Measurements from ENCODE around the gene SORT1. TPM values are rescaled to one million over a fixed set of nuclear protein-coding genes. Genes with fewer than 3 reads are reported as not detected.

SORT1 gene
- polyA plus RNA-seq, 3 donors: 21.3 to 41.1 (median 35.3) TPM

- WGBS (ENCODE audit: insufficient coverage): 100% methylated on average over 1 of the region's 8 CpGs
- no peak overlapping the region for H2AFZ ChIP-seq (ENCODE audit: insufficient read depth, low read depth, low read length, poor library complexity, severe bottlenecking)
- intact Hi-C loops (cut with micrococcal nuclease): loop anchor here in 1 of 2 donors (5.0 kb wide), 1 partner anchor 37 kb away; no protein-coding TSS in a partner anchor
- H3K4me1 Mint-ChIP-seq: peaks cover 37% of the 10 kb centered on the region
- no peaks in the 10 kb centered on the region for H3K9me3 Mint-ChIP-seq
- no peaks in the 10 kb centered on the region for H3K27me3 ChIP-seq (ENCODE audit: control insufficient read depth in 2 of 2, insufficient read depth in 2 of 2, low read length in 2 of 2)
- peaks cover 2 to 7% (median 5%) of the 10 kb centered on the region in 3 donors for H3K27me3 Mint-ChIP-seq (ENCODE audit: low read depth in 3 of 3)
- no peak overlapping the region for H3K4me3 ChIP-seq (replicated peaks in 1 of 3; ENCODE audit: low read depth in 2 of 3, low read length in 3 of 3)
- H3K4me1 ChIP-seq (ENCODE audit: control insufficient read depth in 1 of 2, insufficient read depth in 2 of 2, low read length in 2 of 2): peaks cover 32 to 35% of the 10 kb centered on the region in 2 donors
- H3K4me2 ChIP-seq (replicated peaks; ENCODE audit: extremely low read depth, low read length, poor library complexity, severe bottlenecking): no peak overlapping the region
- peaks cover 6 to 7% of the 10 kb centered on the region in 2 donors for H3K36me3 Mint-ChIP-seq
- H3K27ac Mint-ChIP-seq: no peak overlapping the region
- no peaks in the 10 kb centered on the region for H3K9me3 ChIP-seq (replicated peaks in 1 of 2; ENCODE audit: control insufficient read depth in 1 of 2, insufficient read depth in 1 of 2, low read length in 2 of 2)
- TF ChIP-seq CTCF (IDR thresholded peaks at IDR 0.05): no peak
- H3K9ac ChIP-seq (ENCODE audit: insufficient read depth, low read length, poor library complexity, severe bottlenecking): no peak overlapping the region
- H3K36me3 ChIP-seq (replicated peaks in 1 of 2; ENCODE audit: control insufficient read depth in 1 of 2, insufficient read depth in 2 of 2, low read length in 2 of 2): peaks cover 0 to under 1% of the 10 kb centered on the region in 2 donors
- no peak overlapping the region for H3K4me3 Mint-ChIP-seq
- no peaks in the 10 kb centered on the region for H3K79me2 ChIP-seq (ENCODE audit: insufficient read depth, low read length)
- no peaks in the 10 kb centered on the region for H4K20me1 ChIP-seq (ENCODE audit: insufficient read depth, low read length)
- no peak overlapping the region for H3K27ac ChIP-seq (ENCODE audit: low read depth in 1 of 2, low read length in 2 of 2)
- DNase-seq: no peak
These were observed 93.3 kb downstream of the SORT1 start for GRCh38 chr1:109304226-109304920.

GRCh38 chr1:109301874-109302273 lies 95.8 kb downstream of the SORT1 start:
- intact Hi-C loops (cut with micrococcal nuclease): loop anchor here in 1 of 2 donors (5.0 kb wide), 1 partner anchor 35 kb away; no protein-coding TSS in a partner anchor
- Histone ChIP-seq H3K27me3 (ENCODE audit: control insufficient read depth in 2 of 2, insufficient read depth in 2 of 2, low read length in 2 of 2) (no peaks in the 10 kb centered on the region), H3K36me3 (replicated peaks in 1 of 2; ENCODE audit: control insufficient read depth in 1 of 2, insufficient read depth in 2 of 2, low read length in 2 of 2) (no peaks in the 10 kb centered on the region), H2AFZ (ENCODE audit: insufficient read depth, low read depth, low read length, poor library complexity, severe bottlenecking) (no peak overlapping the region), H3K4me1 (ENCODE audit: control insufficient read depth in 1 of 2, insufficient read depth in 2 of 2, low read length in 2 of 2) (peaks cover 20 to 23% of the 10 kb centered on the region in 2 donors), H3K79me2 (ENCODE audit: insufficient read depth, low read length) (no peaks in the 10 kb centered on the region), H3K9ac (ENCODE audit: insufficient read depth, low read length, poor library complexity, severe bottlenecking) (no peak overlapping the region), H4K20me1 (ENCODE audit: insufficient read depth, low read length) (no peaks in the 10 kb centered on the region), H3K4me2 (replicated peaks; ENCODE audit: extremely low read depth, low read length, poor library complexity, severe bottlenecking) (no peak overlapping the region), H3K27ac (ENCODE audit: low read depth in 1 of 2, low read length in 2 of 2) (no peak overlapping the region), H3K4me3 (replicated peaks in 1 of 3; ENCODE audit: low read depth in 2 of 3, low read length in 3 of 3) (no peak overlapping the region), H3K9me3 (replicated peaks in 1 of 2; ENCODE audit: control insufficient read depth in 1 of 2, insufficient read depth in 1 of 2, low read length in 2 of 2) (no peaks in the 10 kb centered on the region)
- no peak for DNase-seq
- no peak overlapping the region for H3K27ac Mint-ChIP-seq
- WGBS (ENCODE audit: insufficient coverage): 92% methylated on average over 5 of the region's 5 CpGs
- TF ChIP-seq CTCF (IDR thresholded peaks at IDR 0.05): no peak
- no peaks in the 10 kb centered on the region for H3K36me3 Mint-ChIP-seq
- H3K4me3 Mint-ChIP-seq: no peak overlapping the region
- peaks cover 25% of the 10 kb centered on the region for H3K4me1 Mint-ChIP-seq
- no peaks in the 10 kb centered on the region for H3K9me3 Mint-ChIP-seq
- H3K27me3 Mint-ChIP-seq (ENCODE audit: low read depth in 3 of 3): peaks cover 5 to 11% (median 5%) of the 10 kb centered on the region in 3 donors
